Glutamatergic neuron (in vitro differentiated cells): ENCODE results near the gene TNFAIP1. TPM values are rescaled to one million over a fixed set of nuclear protein-coding genes. Genes with fewer than 3 reads are reported as not detected.
A peak's percentile ranks its signal among the peaks of the same experiment; 100 is the strongest.

Source experiments
- DNase-seq: peaks from one replicate; pipeline ENCODE4 v3.0.0; 2022
- H3K27ac Mint-ChIP-seq: one replicate; pipeline ENCODE4 v1.8.0; 2020; ENCODE audit warnings: mild to moderate bottlenecking, mixed read lengths, inconsistent platforms; ENCODE audit not compliant: unreplicated experiment
- H3K27me3 Mint-ChIP-seq: one replicate; pipeline ENCODE4 v1.8.0; 2020; ENCODE audit warnings: mild to moderate bottlenecking, moderate library complexity, mixed read lengths, inconsistent platforms; ENCODE audit not compliant: unreplicated experiment
- H3K36me3 Mint-ChIP-seq: one replicate; pipeline ENCODE4 v1.8.0; 2020; ENCODE audit warnings: mild to moderate bottlenecking, mixed read lengths, inconsistent platforms; ENCODE audit not compliant: unreplicated experiment
- H3K4me1 Mint-ChIP-seq: one replicate; pipeline ENCODE4 v1.8.0; 2020; ENCODE audit warnings: mild to moderate bottlenecking, low read depth, mixed read lengths, inconsistent platforms; ENCODE audit not compliant: unreplicated experiment
- H3K4me3 Mint-ChIP-seq: one replicate; pipeline ENCODE4 v1.8.0; 2020; ENCODE audit warnings: mild to moderate bottlenecking, mixed read lengths, inconsistent platforms; ENCODE audit not compliant: unreplicated experiment
- H3K9me3 Mint-ChIP-seq: one replicate; pipeline ENCODE4 v1.8.0; 2020; ENCODE audit warnings: mild to moderate bottlenecking, moderate library complexity, mixed read lengths, inconsistent platforms; ENCODE audit not compliant: unreplicated experiment
- CTCF ChIP-seq: fragments of 200-600 bp; sonication (generic); IDR thresholded peaks from one replicate; pipeline ENCODE4 v1.5.0; 2021; ENCODE audit not compliant: partially characterized antibody, unreplicated experiment
- total RNA-seq: library from RNA; stranded (reverse); fragmentation: NEBNext Ultra II Directional; extraction: Animal tissue kit (Norgen Biotek cat#: 25700); gene quantifications from one replicate; pipeline ENCODE4 v1.2.1, GENCODE V29; 2021; ENCODE audit not compliant: unreplicated experiment

Gene TNFAIP1
- total RNA-seq, 1 donor from 2014 or later = 111 TPM

- H3K9me3 Mint-ChIP-seq = peaks cover 11% of the 10 kb centered on the region
- H3K27ac Mint-ChIP-seq = no peak overlapping the region
Observed at GRCh38 chr17:28367641-28368305, 32.2 kb downstream of the TNFAIP1 start.

GRCh38 chr17:28368306-28368831 lies 32.8 kb downstream of the TNFAIP1 start:
- no peak overlapping the region for H3K4me3 Mint-ChIP-seq
- H3K4me1 Mint-ChIP-seq = peaks cover 13% of the 10 kb centered on the region
- TF ChIP-seq CTCF = no peak
- peaks cover 14% of the 10 kb centered on the region for H3K9me3 Mint-ChIP-seq
- peaks cover 18% of the 10 kb centered on the region for H3K27me3 Mint-ChIP-seq
- H3K36me3 Mint-ChIP-seq = peaks cover under 1% of the 10 kb centered on the region
- no peak overlapping the region for H3K27ac Mint-ChIP-seq
- DNase-seq = no peak

More at GRCh38 chr17:28367641-28368305, 32.2 kb downstream of the TNFAIP1 start:
- no peak for DNase-seq
- Mint-ChIP-seq H3K36me3 (no peaks in the 10 kb centered on the region), H3K4me1 (peaks cover 10% of the 10 kb centered on the region), H3K4me3 (no peak overlapping the region), H3K27me3 (peaks cover 16% of the 10 kb centered on the region)
- TF ChIP-seq CTCF = no peak

- peaks cover 4% of the 10 kb centered on the region for H3K36me3 Mint-ChIP-seq
- no peak for TF ChIP-seq CTCF
- H3K4me1 Mint-ChIP-seq = peaks cover 17% of the 10 kb centered on the region
- peaks cover 16% of the 10 kb centered on the region for H3K9me3 Mint-ChIP-seq
- H3K4me3 Mint-ChIP-seq = no peak overlapping the region
- H3K27ac Mint-ChIP-seq = no peak overlapping the region
- H3K27me3 Mint-ChIP-seq = peaks cover 18% of the 10 kb centered on the region
- no peak for DNase-seq
Observed at GRCh38 chr17:28368915-28369683, 33.5 kb downstream of the TNFAIP1 start.

GRCh38 chr17:28369684-28370034 lies 34.1 kb downstream of the TNFAIP1 start:
- no peak for DNase-seq
- Mint-ChIP-seq H3K36me3 (peaks cover 4% of the 10 kb centered on the region), H3K4me1 (peaks cover 17% of the 10 kb centered on the region), H3K27ac (peak overlapping the region; percentile 4), H3K9me3 (peaks cover 16% of the 10 kb centered on the region), H3K27me3 (peaks cover 18% of the 10 kb centered on the region), H3K4me3 (no peak overlapping the region)
- no peak for TF ChIP-seq CTCF
